Gastrocnemius medialis (tissue), 4 donors: ENCODE data around the gene TLE1. TPM values are rescaled to one million over a fixed set of nuclear protein-coding genes. Genes with fewer than 3 reads are reported as not detected.

Experiments used
- ATAC-seq, 2 donors: fragments of 150-250 bp; one replicate each; pipeline ENCODE4 v1.9.1; 2016
- DNase-seq, 2 donors: peaks; one replicate each; pipeline ENCODE4 v3.0.0-alpha.2; 2019
- H3K27ac ChIP-seq, 4 donors: fragments of 200-600 bp; sonication (generic); 1 replicate in 1 of 4; 2 replicates in 3 of 4; pipeline ENCODE4 v1.5.1; 2016 to 2018; ENCODE audit warnings: mild to moderate bottlenecking in 2 of 4, moderate library complexity in 1 of 4
- H3K27me3 ChIP-seq, 3 donors: fragments of 200-600 bp; sonication (generic) in 2 of 3; 1 replicate in 1 of 3; 2 replicates in 2 of 3; pipeline versions ENCODE4 v1.5.1 to v1.6.0; 2016 to 2019; ENCODE audit warnings: mild to moderate bottlenecking in 1 of 3, moderate library complexity in 1 of 3
- H3K36me3 ChIP-seq, 2 donors: fragments of 200-600 bp; sonication (generic) in 1 of 2; one replicate each; pipeline ENCODE4 v1.5.1; 2017 to 2018
- H3K4me1 ChIP-seq, 2 donors: fragments of 200-600 bp; sonication (generic) in 1 of 2; one replicate each; pipeline ENCODE4 v1.5.1; 2016 to 2017; ENCODE audit warnings: mild to moderate bottlenecking in 2 of 2
- H3K4me3 ChIP-seq, 4 donors: fragments of 200-600 bp; sonication (generic) in 3 of 4; 1 replicate in 1 of 4; 2 replicates in 3 of 4; pipeline ENCODE4 v1.5.1; 2016 to 2019; ENCODE audit warnings: mild to moderate bottlenecking in 2 of 4
- H3K9me3 ChIP-seq, 3 donors: fragments of 200-600 bp; sonication (generic) in 2 of 3; 1 replicate in 1 of 3; 2 replicates in 2 of 3; pipeline ENCODE4 v1.5.1; 2016 to 2019
- CTCF ChIP-seq, 5 experiments: fragments of 450-650 bp in 3 of 5; fragments of 200-600 bp in 2 of 5; sonication (generic) in 2 of 5; IDR thresholded peaks in 4 of 5; conservative IDR thresholded peaks in 1 of 5; 1 replicate in 4 of 5; 2 replicates in 1 of 5; pipeline ENCODE4 v1.5.1; 2016 to 2019; ENCODE audit warnings: antibody characterized with exemption in 5 of 5, mild to moderate bottlenecking in 3 of 5, moderate library complexity in 3 of 5
- POLR2A ChIP-seq, 2 donors: fragments of 450-650 bp; IDR thresholded peaks; one replicate each; pipeline ENCODE4 v1.6.1; 2017; ENCODE audit warnings: antibody characterized with exemption in 2 of 2, mild to moderate bottlenecking in 2 of 2, moderate library complexity in 2 of 2
- in situ Hi-C, 4 donors: fragments of 200-750 bp; cut with MboI; loops; one replicate each; pipeline versions ENCODE4 v1.15.0 to v1.8.0; 2017; ENCODE audit warnings: low sequenced_read_pairs in 4 of 4
- intact Hi-C: fragments of 100-400 bp; cut with DNase I; formaldehyde crosslinking; loops from one replicate; pipeline ENCODE4 v1.15.1; 2023; ENCODE audit warnings: low total_unique reads
- total RNA-seq, 4 donors: library from RNA; depleted of rRNA; stranded (reverse); fragments of >200 nt; gene quantifications; one replicate each; pipeline versions ENCODE4 v1.1.0 to v1.2.3, GENCODE V29; 2016

TLE1 gene
- total RNA-seq, 4 donors from 2014 or later: 32.0 to 159 (median 55.4) TPM

- Histone ChIP-seq H3K4me3 (no peak overlapping the region), H3K4me1 (no peaks in the 10 kb centered on the region), H3K9me3 (no peaks in the 10 kb centered on the region), H3K27me3 (no peaks in the 10 kb centered on the region), H3K27ac (no peak overlapping the region), H3K36me3 (no peaks in the 10 kb centered on the region)
- ATAC-seq: no peak
- intact Hi-C loops: no loop called here
- in situ Hi-C loops: no loop called here
- DNase-seq: no peak
- no peak for TF ChIP-seq CTCF (IDR thresholded peaks at IDR 0.05 in 4 of 5, conservative IDR thresholded peaks at IDR 0.05 in 1 of 5)
- TF ChIP-seq POLR2A (IDR thresholded peaks at IDR 0.05): no peak
Measured at GRCh38 chr9:81574405-81574804, 114.9 kb downstream of the TLE1 start.

GRCh38 chr9:81573415-81574321 lies 115.7 kb downstream of the TLE1 start:
- intact Hi-C loops (no loop called here), in situ Hi-C loops (no loop called here)
- Histone ChIP-seq H3K36me3 (no peaks in the 10 kb centered on the region), H3K9me3 (no peaks in the 10 kb centered on the region), H3K27ac (no peak overlapping the region), H3K4me1 (no peaks in the 10 kb centered on the region), H3K27me3 (no peaks in the 10 kb centered on the region), H3K4me3 (no peak overlapping the region)
- ATAC-seq: no peak
- no peak for TF ChIP-seq CTCF (IDR thresholded peaks at IDR 0.05 in 4 of 5, conservative IDR thresholded peaks at IDR 0.05 in 1 of 5)
- no peak for TF ChIP-seq POLR2A (IDR thresholded peaks at IDR 0.05)
- no peak for DNase-seq

- Histone ChIP-seq H3K9me3 (no peaks in the 10 kb centered on the region), H3K27ac (no peak overlapping the region), H3K4me1 (no peaks in the 10 kb centered on the region), H3K4me3 (no peak overlapping the region), H3K36me3 (no peaks in the 10 kb centered on the region), H3K27me3 (no peaks in the 10 kb centered on the region)
- ATAC-seq: no peak
- in situ Hi-C loops: no loop called here
- no peak for DNase-seq
- no peak for TF ChIP-seq POLR2A (IDR thresholded peaks at IDR 0.05)
- TF ChIP-seq CTCF (IDR thresholded peaks at IDR 0.05 in 4 of 5, conservative IDR thresholded peaks at IDR 0.05 in 1 of 5): no peak
- intact Hi-C loops: no loop called here
Measured at GRCh38 chr9:81570083-81570482, 119.3 kb downstream of the TLE1 start.

GRCh38 chr9:81566074-81566698 lies 123.2 kb downstream of the TLE1 start:
- peak overlapping the region in 1 of 4 donors; percentile 73 for H3K27ac ChIP-seq
- intact Hi-C loops (no loop called here), in situ Hi-C loops (no loop called here)
- peaks cover 16 to 25% of the 10 kb centered on the region in 2 donors for H3K4me1 ChIP-seq
- no peaks in the 10 kb centered on the region for H3K9me3 ChIP-seq
- no peaks in the 10 kb centered on the region for H3K36me3 ChIP-seq
- ATAC-seq (no peak), DNase-seq (no peak)
- H3K4me3 ChIP-seq: no peak overlapping the region
- H3K27me3 ChIP-seq: no peaks in the 10 kb centered on the region
- TF ChIP-seq POLR2A (IDR thresholded peaks at IDR 0.05) (no peak), CTCF (IDR thresholded peaks at IDR 0.05 in 4 of 5, conservative IDR thresholded peaks at IDR 0.05 in 1 of 5) (no peak)
